HepG2 (cell line): ENCODE measurements around the gene RPL27A. TPM values are rescaled to one million over a fixed set of nuclear protein-coding genes. Genes with fewer than 3 reads are reported as not detected.

Experiments
- ARID4A ChIP-seq: sonication (generic); formaldehyde crosslinking; IDR thresholded peaks from 2 replicates; pipeline ENCODE4 v1.5.0; 2020; ENCODE audit warnings: mild to moderate bottlenecking, missing genetic modification reagents, borderline replicate concordance
- CBFB ChIP-seq: sonication (generic); formaldehyde crosslinking; IDR thresholded peaks from 2 replicates; pipeline ENCODE4 v1.4.0; 2020; ENCODE audit warnings: missing genetic modification reagents
- GFI1 ChIP-seq: sonication (generic); formaldehyde crosslinking; IDR thresholded peaks from 2 replicates; pipeline ENCODE4 v1.5.0; 2020; ENCODE audit warnings: missing genetic modification reagents, mild to moderate bottlenecking, borderline replicate concordance
- HNRNPLL ChIP-seq: fragments of 200-400 bp; formaldehyde crosslinking; IDR thresholded peaks from 2 replicates; pipeline ENCODE4 v1.6.1; 2017; ENCODE audit warnings: mild to moderate bottlenecking, low read depth, low read length; ENCODE audit not compliant: poor library complexity, severe bottlenecking
- NFAT5 ChIP-seq: sonication (generic); formaldehyde crosslinking; IDR thresholded peaks from 2 replicates; pipeline ENCODE4 v1.4.0; 2020; ENCODE audit warnings: missing genetic modification reagents
- NPAS2 ChIP-seq: sonication (generic); formaldehyde crosslinking; IDR thresholded peaks from 2 replicates; pipeline ENCODE4 v1.8.0; 2022; ENCODE audit warnings: mild to moderate bottlenecking, missing genetic modification reagents, borderline replicate concordance
- SNAPC2 ChIP-seq: sonication (generic); formaldehyde crosslinking; IDR thresholded peaks from 2 replicates; pipeline ENCODE4 v1.8.1; 2022; ENCODE audit warnings: mild to moderate bottlenecking, missing genetic modification reagents
- TP53 ChIP-seq: sonication (generic); formaldehyde crosslinking; conservative IDR thresholded peaks from 2 replicates; pipeline ENCODE4 v1.4.0; 2020; ENCODE audit warnings: missing genetic modification reagents
- YEATS2 ChIP-seq: sonication (generic); formaldehyde crosslinking; IDR thresholded peaks from 2 replicates; pipeline ENCODE4 v1.4.0; 2020; ENCODE audit warnings: missing genetic modification reagents, borderline replicate concordance
- ZBTB1 ChIP-seq: sonication (generic); formaldehyde crosslinking; IDR thresholded peaks from 2 replicates; pipeline ENCODE4 v1.4.0; 2020; ENCODE audit warnings: missing genetic modification reagents, borderline replicate concordance
- ZBTB39 ChIP-seq: sonication (generic); formaldehyde crosslinking; IDR thresholded peaks from 2 replicates; pipeline ENCODE4 v1.5.0; 2020; ENCODE audit warnings: missing genetic modification reagents
- ZNF232 ChIP-seq: sonication (generic); formaldehyde crosslinking; IDR thresholded peaks from 2 replicates; pipeline ENCODE4 v1.4.0; 2020; ENCODE audit warnings: missing genetic modification reagents, borderline replicate concordance
- ZNF292 ChIP-seq: sonication (generic); formaldehyde crosslinking; IDR thresholded peaks from 2 replicates; pipeline ENCODE4 v1.8.1; 2022; ENCODE audit warnings: mild to moderate bottlenecking, low read depth, missing genetic modification reagents, borderline replicate concordance
- ZNF484 ChIP-seq: sonication (generic); formaldehyde crosslinking; IDR thresholded peaks from 2 replicates; pipeline ENCODE4 v1.5.1; 2020; ENCODE audit warnings: mild to moderate bottlenecking, low read depth, missing genetic modification reagents, borderline replicate concordance
- ZNF572 ChIP-seq: sonication (generic); formaldehyde crosslinking; IDR thresholded peaks from 2 replicates; pipeline ENCODE4 v1.5.1; 2020; ENCODE audit warnings: mild to moderate bottlenecking, missing genetic modification reagents
- ZNF792 ChIP-seq: IDR thresholded peaks from 2 replicates; pipeline ENCODE4 v1.6.1; 2016
- polyA plus RNA-seq, 8 experiments: library from polyadenylated mRNA; depleted of rRNA in 3 of 8; stranded (reverse) in 7 of 8; unstranded in 1 of 8; fragments of >200 nt; fragmentation: Illumina TruSeq in 4 of 8; extraction: Trizol in 4 of 8; gene quantifications; 2 replicates each; pipeline versions ENCODE4 v1.2.1 to v1.2.3, GENCODE V29; 2011 to 2016; ENCODE audit warnings: low read depth in 4 of 8, missing spikeins in 1 of 8, mixed read lengths in 1 of 8; ENCODE audit not compliant: insufficient read depth in 1 of 8
- total RNA-seq, 5 experiments: library from RNA; depleted of rRNA; stranded (reverse); fragments of >200 nt; fragmentation: Illumina TruSeq; extraction: Trizol; gene quantifications; 2 replicates each; pipeline ENCODE4 v1.2.3, GENCODE V29; 2016; ENCODE audit warnings: low read depth in 1 of 5

Gene RPL27A
- total and polyA plus RNA-seq, 2 of the 13 experiments (the other 11 are each of a cell fraction or from before 2014, with no cell fraction given): 1,531 to 2,153 TPM

GRCh38 chr11:8688414-8689362 lies 6.1 kb downstream of the RPL27A start (continued):
- TF ChIP-seq YEATS2 (CRISPR knock-in tag) (peak; percentile 95), NPAS2 (CRISPR knock-in tag) (0 out of 2 replicates have a peak, but pooled peaks have one; percentile 15), ZNF292 (CRISPR knock-in tag) (no peak), HNRNPLL (peak; percentile 82), ZNF572 (CRISPR knock-in tag) (no peak), ZBTB39 (CRISPR knock-in tag) (no peak), CBFB (CRISPR knock-in tag) (peak; percentile 88), ZNF484 (CRISPR knock-in tag) (no peak), ZNF232 (CRISPR knock-in tag) (peak; percentile 89; the same call in 1 of the 2 replicates), SNAPC2 (CRISPR knock-in tag) (peak; percentile 77), ZNF792 (peak; percentile 91), ARID4A (CRISPR knock-in tag) (peak; percentile 91; the same call in 1 of the 2 replicates), NFAT5 (CRISPR knock-in tag) (peak; percentile 83; the same call in 1 of the 2 replicates), ZBTB1 (CRISPR knock-in tag) (no peak), GFI1 (CRISPR knock-in tag) (no peak), TP53 (CRISPR knock-in tag) (peak; percentile 90; the same call in 1 of the 2 replicates)
